Neural cell (in vitro differentiated cells): ENCODE data around the gene NKX2-2.
A peak's percentile ranks its signal among the peaks of the same experiment; 100 is the strongest.

ENCODE experiments used
- CTCF ChIP-seq: fragments of 450-650 bp; IDR thresholded peaks from 2 replicates; pipeline ENCODE4 v1.5.1; 2014; ENCODE audit warnings: antibody characterized with exemption, mild to moderate bottlenecking, moderate library complexity; ENCODE audit not compliant: poor library complexity, severe bottlenecking
- EZH2 ChIP-seq: fragments of 200-600, 300-800 bp; shearing (Covaris generic), sonication (generic); IDR thresholded peaks from 2 replicates; pipeline ENCODE4 v1.6.1; 2014; ENCODE audit warnings: antibody characterized with exemption, low read length, borderline replicate concordance, mild to moderate bottlenecking; ENCODE audit not compliant: insufficient read depth, poor library complexity, severe bottlenecking
- POLR2AphosphoS5 ChIP-seq: IDR thresholded peaks from 2 replicates; pipeline ENCODE4 v1.6.1; 2012
- SMC3 ChIP-seq: fragments of 450-650 bp; conservative IDR thresholded peaks from 2 replicates; pipeline ENCODE4 v1.6.1; 2014; ENCODE audit warnings: antibody characterized with exemption, mild to moderate bottlenecking, moderate library complexity; ENCODE audit not compliant: poor library complexity

- TF ChIP-seq CTCF (no peak), SMC3 (no peak), EZH2 (peak; percentile 89), POLR2AphosphoS5 (no peak)
Measured at GRCh38 chr20:21507400-21508229, 6.2 kb downstream of the NKX2-2 start.
